Measurements from ENCODE around the gene DPM2.

DNA sequence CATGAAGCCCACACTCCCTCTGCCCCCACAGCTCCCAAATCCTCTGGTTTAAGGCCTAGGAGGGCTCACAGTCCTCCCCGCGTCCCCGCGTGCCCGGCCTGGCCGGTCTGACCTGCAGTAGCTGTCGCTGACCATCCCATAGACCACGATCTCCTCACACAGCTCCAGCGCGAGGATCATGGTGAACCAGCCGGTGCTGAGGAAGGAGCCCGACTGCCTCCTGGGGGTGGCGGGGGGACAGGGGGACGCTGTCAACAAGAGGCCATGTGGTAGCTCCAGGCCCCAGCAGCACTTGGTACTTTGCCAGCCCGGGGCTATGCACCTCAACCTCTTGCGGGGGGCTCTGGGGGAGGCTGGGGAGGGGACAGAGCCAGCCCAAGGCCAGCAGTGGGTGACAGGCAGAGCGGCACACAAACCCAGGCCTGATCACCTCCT lies 27.8 kb downstream of the DPM2 start:
- TF ChIP-seq, protein P1, sequence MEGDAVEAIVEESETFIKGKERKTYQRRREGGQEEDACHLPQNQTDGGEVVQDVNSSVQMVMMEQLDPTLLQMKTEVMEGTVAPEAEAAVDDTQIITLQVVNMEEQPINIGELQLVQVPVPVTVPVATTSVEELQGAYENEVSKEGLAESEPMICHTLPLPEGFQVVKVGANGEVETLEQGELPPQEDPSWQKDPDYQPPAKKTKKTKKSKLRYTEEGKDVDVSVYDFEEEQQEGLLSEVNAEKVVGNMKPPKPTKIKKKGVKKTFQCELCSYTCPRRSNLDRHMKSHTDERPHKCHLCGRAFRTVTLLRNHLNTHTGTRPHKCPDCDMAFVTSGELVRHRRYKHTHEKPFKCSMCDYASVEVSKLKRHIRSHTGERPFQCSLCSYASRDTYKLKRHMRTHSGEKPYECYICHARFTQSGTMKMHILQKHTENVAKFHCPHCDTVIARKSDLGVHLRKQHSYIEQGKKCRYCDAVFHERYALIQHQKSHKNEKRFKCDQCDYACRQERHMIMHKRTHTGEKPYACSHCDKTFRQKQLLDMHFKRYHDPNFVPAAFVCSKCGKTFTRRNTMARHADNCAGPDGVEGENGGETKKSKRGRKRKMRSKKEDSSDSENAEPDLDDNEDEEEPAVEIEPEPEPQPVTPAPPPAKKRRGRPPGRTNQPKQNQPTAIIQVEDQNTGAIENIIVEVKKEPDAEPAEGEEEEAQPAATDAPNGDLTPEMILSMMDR (IDR thresholded peaks at IDR 0.05), result no peak
- TF ChIP-seq POLR2A (IDR thresholded peaks at IDR 0.05), result no peak
